ENCODE measurements around the gene GPR25. TPM values are rescaled to one million over a fixed set of nuclear protein-coding genes. Genes with fewer than 3 reads are reported as not detected.

The GPR25 gene
- total RNA-seq, 4 donors from 2014 or later = not detected

DNA sequence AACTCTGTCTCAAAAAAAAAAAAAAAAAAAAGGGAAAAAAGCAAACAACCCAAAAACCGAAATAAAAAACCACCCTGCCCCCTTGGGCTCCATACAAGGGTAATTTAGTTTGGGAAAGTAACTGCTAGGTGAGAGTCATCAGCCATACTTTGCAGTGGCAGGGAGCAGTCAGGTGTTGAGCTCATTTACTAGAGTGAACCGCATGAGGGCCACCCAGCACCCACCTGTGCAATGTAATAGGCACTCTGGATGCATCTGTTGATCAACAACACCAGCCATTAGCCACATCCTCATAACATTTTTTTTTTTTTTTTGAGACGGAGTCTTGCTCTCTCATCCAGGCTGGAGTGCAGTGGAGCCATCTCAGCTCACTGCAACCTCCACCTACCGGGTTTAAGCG lies 31.0 kb downstream of the GPR25 start:
- Histone ChIP-seq H3K4me1 (no peaks in the 10 kb centered on the region), H3K4me3 (no peak overlapping the region), H3K27ac (replicated peaks in 1 of 4) (no peak overlapping the region), H3K27me3 (peaks cover 0 to 4% (median 0%) of the 10 kb centered on the region in 4 donors), H3K9me3 (no peaks in the 10 kb centered on the region), H3K36me3 (no peaks in the 10 kb centered on the region)
- WGBS = 99% methylated on average over 5 of the region's 5 CpGs
- TF ChIP-seq CTCF (IDR thresholded peaks at IDR 0.05) = no peak
- DNase-seq (ENCODE audit: extremely low spot score) = no peak
- intact Hi-C loops (cut with DNase I) = no loop called here

DNA sequence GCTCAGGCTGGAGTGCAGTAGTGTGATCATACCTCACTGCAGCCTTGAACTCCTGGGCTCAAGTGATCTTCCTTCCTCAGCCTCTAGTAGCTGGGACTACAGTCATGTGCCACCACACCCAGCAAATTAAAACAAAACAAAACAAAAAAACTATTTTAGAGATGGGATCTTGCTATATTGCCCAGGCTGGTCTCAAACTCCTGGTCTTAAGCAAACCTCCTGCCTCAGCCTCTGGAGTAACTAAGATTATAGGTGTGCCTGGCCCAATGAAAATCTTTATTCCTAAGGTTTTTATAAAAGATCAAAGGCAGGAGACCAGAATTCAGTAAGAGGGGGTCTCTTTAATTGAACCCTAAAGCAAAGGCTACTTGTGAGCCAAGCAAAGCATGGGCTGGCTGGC lies 32.0 kb downstream of the GPR25 start:
- Histone ChIP-seq H3K4me1 (no peaks in the 10 kb centered on the region), H3K4me3 (no peak overlapping the region), H3K36me3 (no peaks in the 10 kb centered on the region), H3K27me3 (peaks cover 0 to 4% (median 0%) of the 10 kb centered on the region in 4 donors), H3K9me3 (no peaks in the 10 kb centered on the region), H3K27ac (replicated peaks in 1 of 4) (no peak overlapping the region)
- DNase-seq (ENCODE audit: extremely low spot score) = no peak
- intact Hi-C loops (cut with DNase I) = no loop called here
- TF ChIP-seq POLR2AphosphoS5 (IDR thresholded peaks at IDR 0.05) = no peak
- TF ChIP-seq POLR2A (IDR thresholded peaks at IDR 0.05; ENCODE audit: low read depth) = no peak
- no peak for TF ChIP-seq EP300 (IDR thresholded peaks at IDR 0.05)
- TF ChIP-seq CTCF (IDR thresholded peaks at IDR 0.05) = no peak

DNA sequence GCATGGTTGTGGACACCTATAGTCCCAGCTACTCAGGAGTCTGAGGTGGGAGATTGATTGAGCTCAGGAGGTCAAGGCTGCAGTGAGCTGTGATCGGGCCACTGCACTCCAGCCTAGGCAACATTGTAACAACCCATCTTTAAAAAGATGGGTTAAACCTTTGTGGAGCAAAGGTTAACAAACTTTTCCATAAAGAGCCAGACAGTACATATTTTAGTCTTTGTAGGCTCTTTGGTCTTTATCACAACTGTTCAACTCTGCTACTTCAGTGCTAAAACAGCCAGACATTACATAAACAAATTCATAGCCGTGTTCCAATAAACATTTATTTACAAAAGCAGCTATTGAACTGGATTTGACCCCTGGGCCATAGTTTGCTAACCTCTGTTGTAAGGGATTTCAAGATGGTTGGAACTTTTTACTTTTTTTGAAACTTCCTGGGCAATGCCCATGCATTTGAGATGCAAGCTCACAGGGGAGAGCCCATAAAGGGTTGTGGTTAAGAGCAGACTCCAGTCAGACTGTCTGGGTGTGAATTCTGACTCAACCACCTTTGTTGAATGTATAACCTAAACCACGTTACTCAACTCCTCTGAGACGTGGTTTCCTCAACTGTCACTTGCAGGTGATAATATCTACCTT lies 32.8 kb downstream of the GPR25 start:
- no peaks in the 10 kb centered on the region for H3K36me3 ChIP-seq
- intact Hi-C loops (cut with DNase I) = no loop called here
- 79% methylated on average over 4 of the region's 4 CpGs for WGBS
- H3K27me3 ChIP-seq = peaks cover 0 to 4% (median 0%) of the 10 kb centered on the region in 4 donors
- H3K27ac ChIP-seq (replicated peaks in 1 of 4) = no peak overlapping the region
- no peak for DNase-seq (ENCODE audit: extremely low spot score)
- TF ChIP-seq EP300 (IDR thresholded peaks at IDR 0.05) (no peak), CTCF (IDR thresholded peaks at IDR 0.05) (no peak), POLR2AphosphoS5 (IDR thresholded peaks at IDR 0.05) (no peak), POLR2A (IDR thresholded peaks at IDR 0.05; ENCODE audit: low read depth) (no peak)
- H3K9me3 ChIP-seq = no peaks in the 10 kb centered on the region
- no peaks in the 10 kb centered on the region for H3K4me1 ChIP-seq
- no peak overlapping the region for H3K4me3 ChIP-seq

DNA sequence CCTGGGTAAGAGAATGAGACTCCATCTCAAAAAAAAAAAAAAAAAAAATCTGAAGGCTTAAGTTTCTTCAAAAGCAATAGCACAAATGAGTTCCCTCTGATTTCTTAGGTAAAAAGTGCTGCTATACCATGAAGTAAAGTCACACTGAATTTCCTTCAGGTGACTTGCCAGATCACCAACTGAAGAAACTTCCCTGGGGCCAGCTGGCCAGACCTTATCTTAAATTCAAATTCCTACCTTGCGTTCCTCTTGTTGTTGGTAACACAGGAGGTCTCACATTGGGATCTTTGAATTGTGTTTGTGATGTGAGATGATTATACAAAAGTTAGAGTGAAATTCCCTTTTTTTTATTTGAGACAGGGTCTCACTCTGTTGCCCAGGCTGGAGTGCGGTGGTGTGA lies 33.7 kb downstream of the GPR25 start:
- Histone ChIP-seq H3K9me3 (no peaks in the 10 kb centered on the region), H3K36me3 (no peaks in the 10 kb centered on the region), H3K27me3 (peaks cover 0 to 4% (median 0%) of the 10 kb centered on the region in 4 donors), H3K27ac (replicated peaks in 1 of 4) (no peak overlapping the region), H3K4me1 (no peaks in the 10 kb centered on the region), H3K4me3 (no peak overlapping the region)
- DNase-seq (ENCODE audit: extremely low spot score) = no peak
- intact Hi-C loops (cut with DNase I) = no loop called here
- WGBS = 95% methylated on average over 2 of the region's 2 CpGs
- TF ChIP-seq POLR2AphosphoS5 (IDR thresholded peaks at IDR 0.05) = no peak
- TF ChIP-seq POLR2A (IDR thresholded peaks at IDR 0.05; ENCODE audit: low read depth) = no peak

GRCh38 chr1:200907611-200908097 lies 34.9 kb downstream of the GPR25 start:
- no peaks in the 10 kb centered on the region for H3K9me3 ChIP-seq
- H3K4me3 ChIP-seq = no peak overlapping the region
- no peak overlapping the region for H3K27ac ChIP-seq (replicated peaks in 1 of 4)
- H3K4me1 ChIP-seq = no peaks in the 10 kb centered on the region
- TF ChIP-seq EP300 (IDR thresholded peaks at IDR 0.05) (no peak), CTCF (IDR thresholded peaks at IDR 0.05) (no peak), POLR2AphosphoS5 (IDR thresholded peaks at IDR 0.05) (no peak), POLR2A (IDR thresholded peaks at IDR 0.05; ENCODE audit: low read depth) (no peak)
- H3K27me3 ChIP-seq = peaks cover 0 to 4% (median 0%) of the 10 kb centered on the region in 4 donors
- DNase-seq (ENCODE audit: extremely low spot score) = no peak
- WGBS = 81% methylated on average over 5 of the region's 5 CpGs
- intact Hi-C loops (cut with DNase I) = no loop called here
- no peaks in the 10 kb centered on the region for H3K36me3 ChIP-seq

Data from esophagus muscularis mucosa (tissue), 4 donors.